ENCODE results near the gene COX7A1.
"Not testable (repeated sequence)": the region's sequence is repeated elsewhere in the genome, so short reads cannot be mapped to it uniquely, and the experiment has no call there.

The COX7A1 gene

GRCh38 chr19:36141039-36141927 lies 11.0 kb downstream of the COX7A1 start:
- DNase-seq: peak; percentile 53 to 58

GRCh38 chr19:36140304-36141038 lies 11.8 kb downstream of the COX7A1 start:
- peak; percentile 30 to 31 for DNase-seq

- DNase-seq: peak; percentile 86 to 88
Observed at GRCh38 chr19:36139473-36140303, 12.6 kb downstream of the COX7A1 start, which contains the start of gene CAPNS1. Gene CAPNS1 (plus strand): TSS chr19:36140066. CDS start chr19:36141012, 946 bp downstream.

GRCh38 chr19:36139120-36139472 lies 13.2 kb downstream of the COX7A1 start:
- DNase-seq: no peak

GRCh38 chr19:36136964-36137686 lies 15.1 kb downstream of the COX7A1 start:
- no peak for DNase-seq

GRCh38 chr19:36134867-36135266 lies 17.4 kb downstream of the COX7A1 start:
- not testable (repeated sequence) for DNase-seq

GRCh38 chr19:36131221-36131620 lies 21.0 kb downstream of the COX7A1 start:
- DNase-seq: not testable (repeated sequence)

GRCh38 chr19:36128392-36128736 lies 23.9 kb downstream of the COX7A1 start:
- peak; percentile 57 to 70 for DNase-seq

- DNase-seq: no peak
Observed at GRCh38 chr19:36125557-36125956, 26.7 kb downstream of the COX7A1 start.

GRCh38 chr19:36121486-36122124 lies 30.6 kb downstream of the COX7A1 start:
- DNase-seq: no peak

- DNase-seq: no peak
Observed at GRCh38 chr19:36120984-36121358, 31.3 kb downstream of the COX7A1 start.

- DNase-seq: no peak
Observed at GRCh38 chr19:36120092-36120983, 31.9 kb downstream of the COX7A1 start.

GRCh38 chr19:36116344-36116637 lies 36.0 kb downstream of the COX7A1 start:
- no peak for DNase-seq

GRCh38 chr19:36115453-36116343 lies 36.5 kb downstream of the COX7A1 start, which contains the start of gene TBCB:
Gene TBCB (plus strand): TSS chr19:36115468. CDS start chr19:36115561, 93 bp downstream.
- DNase-seq: peak in 1 of 2 experiments; percentile 53

- DNase-seq: peak; percentile 99
Observed at GRCh38 chr19:36114721-36115452, 37.4 kb downstream of the COX7A1 start, which contains the start of gene POLR2I. Gene POLR2I (minus strand): TSS chr19:36114875. CDS start chr19:36114856, 19 bp downstream.

- DNase-seq: no peak
Observed at GRCh38 chr19:36113894-36114720, 38.1 kb downstream of the COX7A1 start.

- DNase-seq: no peak
Observed at GRCh38 chr19:36113425-36113824, 38.8 kb downstream of the COX7A1 start.

- no peak for DNase-seq
Observed at GRCh38 chr19:36112678-36113077, 39.6 kb downstream of the COX7A1 start.

Data from AML-193 (cell line).